Endothelial cell of umbilical vein (primary cell): ENCODE measurements around the gene GEMIN7. TPM values are rescaled to one million over a fixed set of nuclear protein-coding genes. Genes with fewer than 3 reads are reported as not detected.

ENCODE experiments used
- BruUV-seq: library from RNA; stranded (reverse); fragments of 400-500 nt; replicated peaks from 2 replicates; lab custom pipeline; 2021; lab: Mats Ljungman, UMichigan
- CTCF ChIA-PET: fragments of 300-600, 350-600 bp; sonication (Branson Sonifier 250); formaldehyde crosslinking; loops from one replicate; lab custom pipeline; 2021; ENCODE audit warnings: antibody characterized with exemption, inconsistent platforms; lab: Charles Lee
- POLR2A ChIA-PET: fragments of 300-600, 350-600 bp; sonication (Branson Sonifier 250); formaldehyde crosslinking; loops from one replicate; lab custom pipeline; 2021; ENCODE audit warnings: antibody characterized with exemption, inconsistent platforms; lab: Charles Lee
- DNase-seq: peaks from one replicate; pipeline ENCODE4 v3.0.0-alpha.2; 2011; ENCODE audit warnings: low read depth, low spot score
- FAIRE-seq: peaks from 2 replicates; lab custom pipeline; 2011; peaks lifted over from hg19 to GRCh38; lab: Jason Lieb, UNC
- H2AFZ ChIP-seq: 2 replicates; pipeline ENCODE4 v1.6.0; 2012; ENCODE audit warnings: low read depth, low read length, control low read depth, inconsistent platforms
- H3K27ac ChIP-seq: 2 replicates; pipeline ENCODE4 v1.5.1; 2011; ENCODE audit warnings: low read depth, mild to moderate bottlenecking, control low read depth, low read length, moderate library complexity; ENCODE audit not compliant: insufficient read depth
- H3K27me3 ChIP-seq, 2 experiments: 2 replicates each; pipeline versions ENCODE4 v1.6.0 to v1.6.1; 2011; ENCODE audit warnings: low read length in 2 of 2, mixed read lengths in 1 of 2; ENCODE audit not compliant: control insufficient read depth in 2 of 2, insufficient read depth in 2 of 2
- H3K36me3 ChIP-seq, 2 experiments: 2 replicates in 1 of 2; 3 replicates in 1 of 2; pipeline ENCODE4 v1.5.1; 2011; ENCODE audit warnings: low read length in 2 of 2, mild to moderate bottlenecking in 1 of 2, moderate library complexity in 1 of 2; ENCODE audit not compliant: control insufficient read depth in 2 of 2, insufficient read depth in 2 of 2; ENCODE audit errors: extremely low read depth in 1 of 2
- H3K4me1 ChIP-seq: 3 replicates; pipeline ENCODE4 v1.5.1; 2011; ENCODE audit warnings: mild to moderate bottlenecking, low read length; ENCODE audit not compliant: control insufficient read depth, insufficient read depth; ENCODE audit errors: extremely low read depth
- H3K4me2 ChIP-seq: 2 replicates; pipeline ENCODE4 v1.6.1; 2011; ENCODE audit warnings: low read length, control low read depth, mixed read lengths; ENCODE audit not compliant: insufficient read depth
- H3K4me3 ChIP-seq, 3 experiments: fragments of 200-600 bp in 1 of 3; sonication (generic), shearing (Covaris generic) in 1 of 3; replicated peaks in 1 of 3; 2 replicates each; pipeline ENCODE4 v1.5.1; 2011 to 2016; ENCODE audit warnings: control low read depth in 3 of 3, low read length in 3 of 3, mild to moderate bottlenecking in 2 of 3, inconsistent platforms in 1 of 3, low read depth in 1 of 3, moderate library complexity in 1 of 3; ENCODE audit not compliant: insufficient read depth in 1 of 3
- H3K79me2 ChIP-seq: 2 replicates; pipeline ENCODE4 v1.6.0; 2012; ENCODE audit warnings: low read length, inconsistent platforms; ENCODE audit not compliant: control insufficient read depth, insufficient read depth
- H3K9ac ChIP-seq: replicated peaks from 2 replicates; pipeline ENCODE3; 2011; ENCODE audit warnings: low read length, control low read depth; ENCODE audit not compliant: insufficient read depth; ENCODE audit errors: extremely low read depth
- H3K9me1 ChIP-seq: replicated peaks from 3 replicates; pipeline ENCODE4 v1.6.0; 2011; ENCODE audit warnings: mild to moderate bottlenecking, low read length; ENCODE audit not compliant: control insufficient read depth, insufficient read depth; ENCODE audit errors: extremely low read depth
- H3K9me3 ChIP-seq: replicated peaks from 2 replicates; pipeline ENCODE4 v1.5.1; 2012; ENCODE audit warnings: low read length, inconsistent platforms; ENCODE audit not compliant: control insufficient read depth, insufficient read depth
- H4K20me1 ChIP-seq: replicated peaks from 2 replicates; pipeline ENCODE3; 2011; ENCODE audit warnings: mild to moderate bottlenecking, low read length; ENCODE audit not compliant: control insufficient read depth, insufficient read depth; ENCODE audit errors: extremely low read depth
- EZH2 ChIP-seq: IDR thresholded peaks from 2 replicates; pipeline ENCODE4 v1.6.1; 2012; ENCODE audit warnings: borderline replicate concordance, low read depth, mild to moderate bottlenecking, moderate library complexity, low read length, inconsistent platforms; ENCODE audit not compliant: severe bottlenecking
- FOS ChIP-seq: IDR thresholded peaks from 2 replicates; pipeline ENCODE4 v1.6.1; 2011; ENCODE audit warnings: mild to moderate bottlenecking, low read length, moderate library complexity, borderline replicate concordance; ENCODE audit not compliant: insufficient read depth
- GATA2 ChIP-seq: IDR thresholded peaks from 2 replicates; pipeline ENCODE4 v1.7.0; 2011; ENCODE audit warnings: low read depth, mild to moderate bottlenecking, moderate library complexity, mixed read lengths, low read length; ENCODE audit not compliant: insufficient read length, insufficient read depth
- JUN ChIP-seq: IDR thresholded peaks from 2 replicates; pipeline ENCODE4 v1.6.1; 2011; ENCODE audit warnings: borderline replicate concordance, low read depth; ENCODE audit not compliant: insufficient read length, insufficient read depth
- MAX ChIP-seq: IDR thresholded peaks from 2 replicates; pipeline ENCODE4 v1.6.1; 2011; ENCODE audit not compliant: insufficient read depth, insufficient read length
- MYC ChIP-seq: IDR thresholded peaks from one replicate; pipeline ENCODE4 v1.6.1; 2011; ENCODE audit warnings: mild to moderate bottlenecking, low read depth, low read length
- POLR2A ChIP-seq: IDR thresholded peaks from 2 replicates; pipeline ENCODE4 v1.6.1; 2012; ENCODE audit warnings: low read depth, mild to moderate bottlenecking, control low read depth, low read length
- POLR2AphosphoS5 ChIP-seq: IDR thresholded peaks from 2 replicates; pipeline ENCODE4 v1.6.1; 2012; ENCODE audit warnings: low read depth, mild to moderate bottlenecking, control low read depth, low read length, moderate library complexity; ENCODE audit not compliant: insufficient read depth
- dilution Hi-C: fragments of 300-500 bp; cut with MboI; formaldehyde crosslinking; loops from one replicate; pipeline ENCODE4 v1.15.0; 2019; ENCODE audit warnings: low sequenced_read_pairs; ENCODE audit not compliant: extremely low pct_ligation_motif_present
- intact Hi-C: fragments of 100-400 bp; cut with micrococcal nuclease; formaldehyde crosslinking; loops from one replicate; pipeline ENCODE4 v1.10.0; 2022
- polyA plus RNA-seq, 4 experiments: library from polyadenylated mRNA; depleted of rRNA in 3 of 4; stranded (reverse) in 3 of 4; unstranded in 1 of 4; fragments of >200 nt; gene quantifications; 2 replicates each; pipeline versions ENCODE4 v1.2.1 to v1.2.3, GENCODE V29; 2011 to 2012; ENCODE audit warnings: missing spikeins in 1 of 4
- total RNA-seq: library from RNA; stranded (reverse); gene quantifications from 2 replicates; pipeline ENCODE4 v1.2.3, GENCODE V29; 2021
- TF ChIP-seq, protein P1 (sequence below), 2 donors: IDR thresholded peaks; 1 replicate in 1 of 2; 2 replicates in 1 of 2; pipeline ENCODE4 v1.5.1; 2011; ENCODE audit warnings: low read length in 2 of 2, mild to moderate bottlenecking in 2 of 2, moderate library complexity in 2 of 2, control low read depth in 1 of 2, inconsistent platforms in 1 of 2, low read depth in 1 of 2; ENCODE audit not compliant: insufficient read depth in 1 of 2; ENCODE audit errors: extremely low read depth in 1 of 2

GEMIN7 gene
- total and polyA plus RNA-seq, 2 donors (not counting 3 experiments of a cell fraction or from before 2014, with no cell fraction given): 34.2 to 53.7 TPM

DNA sequence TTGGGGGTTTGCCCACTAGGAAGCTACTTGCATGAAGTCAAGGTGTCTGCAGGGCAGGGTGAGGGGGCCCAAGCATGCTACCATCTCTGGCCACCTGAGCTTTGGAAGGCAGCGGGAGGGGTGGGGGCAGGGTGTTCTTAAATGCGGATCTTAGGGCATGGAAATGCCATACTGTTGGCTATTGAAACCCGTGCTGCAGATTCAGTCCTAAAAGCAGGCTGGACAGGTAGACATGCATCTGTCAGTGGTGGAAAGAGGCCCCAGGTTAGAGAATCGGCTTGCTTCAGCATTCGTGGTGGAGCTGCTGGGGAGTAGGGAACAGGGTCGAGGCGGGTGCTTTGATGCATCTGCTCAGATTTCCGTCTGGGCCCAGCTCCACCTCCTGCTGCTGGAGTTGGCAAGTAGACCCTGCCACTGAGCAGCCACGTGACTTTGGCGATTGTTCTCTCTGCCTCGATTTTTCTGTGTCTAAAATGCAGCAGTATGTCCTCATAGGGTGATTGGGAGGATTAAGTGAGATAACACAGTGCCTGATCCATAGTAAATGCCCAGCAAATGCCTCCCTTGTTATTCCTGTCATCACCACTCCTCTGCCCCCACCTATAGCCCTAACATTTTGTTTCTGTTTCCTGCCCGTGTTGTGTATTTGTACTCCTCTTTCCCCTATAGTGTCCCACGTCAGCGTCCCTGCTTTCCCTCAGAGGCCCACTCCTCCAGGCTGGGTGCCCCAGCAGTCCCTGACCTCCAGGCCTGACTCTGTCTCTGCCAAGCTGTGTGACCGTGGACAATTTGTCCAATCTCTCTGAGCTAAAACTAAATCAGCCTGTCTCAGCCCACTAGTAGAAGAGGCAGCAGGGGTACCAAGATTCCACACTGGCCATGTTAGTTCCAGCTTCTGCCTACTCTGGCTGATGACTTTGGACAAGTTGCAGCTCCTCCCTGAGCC lies 19.7 kb downstream of the GEMIN7 start:
- BruUV-seq: no TSS peak
- H3K36me3 ChIP-seq: no peaks in the 10 kb centered on the region
- H3K4me2 ChIP-seq: no peak overlapping the region
- dilution Hi-C loops: no loop called here
- H3K9me1 ChIP-seq: no peaks in the 10 kb centered on the region
- ChIA-PET POLR2A (no interaction called here), CTCF (interaction anchor here (1.0 to 2.0 kb wide), 3 partner anchors 15 to 26 kb away, joined by 4 to 12 read pairs (median 5); no protein-coding TSS in a partner anchor)
- FAIRE-seq (no peak), DNase-seq (peak; percentile 27)
- peaks cover 99% of the 10 kb centered on the region for H3K79me2 ChIP-seq
- no peak overlapping the region for H3K9ac ChIP-seq
- no peaks in the 10 kb centered on the region for H3K27me3 ChIP-seq
- H4K20me1 ChIP-seq: no peaks in the 10 kb centered on the region
- H3K9me3 ChIP-seq: no peaks in the 10 kb centered on the region
- intact Hi-C loops: no loop called here
- H3K27ac ChIP-seq: no peak overlapping the region
- peaks cover 20% of the 10 kb centered on the region for H3K4me1 ChIP-seq
- H2AFZ ChIP-seq: no peak overlapping the region
- no peak overlapping the region for H3K4me3 ChIP-seq
- TF ChIP-seq MAX (no peak), POLR2A (no peak), POLR2AphosphoS5 (no peak), GATA2 (no peak), MYC (no peak), FOS (no peak), JUN (no peak), EZH2 (no peak)
- TF ChIP-seq, protein P1, sequence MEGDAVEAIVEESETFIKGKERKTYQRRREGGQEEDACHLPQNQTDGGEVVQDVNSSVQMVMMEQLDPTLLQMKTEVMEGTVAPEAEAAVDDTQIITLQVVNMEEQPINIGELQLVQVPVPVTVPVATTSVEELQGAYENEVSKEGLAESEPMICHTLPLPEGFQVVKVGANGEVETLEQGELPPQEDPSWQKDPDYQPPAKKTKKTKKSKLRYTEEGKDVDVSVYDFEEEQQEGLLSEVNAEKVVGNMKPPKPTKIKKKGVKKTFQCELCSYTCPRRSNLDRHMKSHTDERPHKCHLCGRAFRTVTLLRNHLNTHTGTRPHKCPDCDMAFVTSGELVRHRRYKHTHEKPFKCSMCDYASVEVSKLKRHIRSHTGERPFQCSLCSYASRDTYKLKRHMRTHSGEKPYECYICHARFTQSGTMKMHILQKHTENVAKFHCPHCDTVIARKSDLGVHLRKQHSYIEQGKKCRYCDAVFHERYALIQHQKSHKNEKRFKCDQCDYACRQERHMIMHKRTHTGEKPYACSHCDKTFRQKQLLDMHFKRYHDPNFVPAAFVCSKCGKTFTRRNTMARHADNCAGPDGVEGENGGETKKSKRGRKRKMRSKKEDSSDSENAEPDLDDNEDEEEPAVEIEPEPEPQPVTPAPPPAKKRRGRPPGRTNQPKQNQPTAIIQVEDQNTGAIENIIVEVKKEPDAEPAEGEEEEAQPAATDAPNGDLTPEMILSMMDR (IDR thresholded peaks at IDR 0.05; ENCODE audit: extremely low read depth in 1 of 2, insufficient read depth in 1 of 2, low read depth in 1 of 2, low read length in 2 of 2): no peak
